ENCODE data around the gene FADS6. TPM values are rescaled to one million over a fixed set of nuclear protein-coding genes. Genes with fewer than 3 reads are reported as not detected.

The FADS6 gene
- total RNA-seq, 4 donors from 2014 or later: not detected

GRCh38 chr17:74875155-74875976, 18.1 kb downstream of the FADS6 start:
- ATAC-seq (ENCODE audit: low FRiP score): no peak
- no peak for TF ChIP-seq CTCF (IDR thresholded peaks at IDR 0.05)
- no peak for DNase-seq (ENCODE audit: low spot score)

- ATAC-seq (ENCODE audit: low FRiP score): no peak
- TF ChIP-seq CTCF (IDR thresholded peaks at IDR 0.05): no peak
- no peak for DNase-seq (ENCODE audit: low spot score)
Measured at GRCh38 chr17:74874615-74875037, 18.8 kb downstream of the FADS6 start.

- ATAC-seq (ENCODE audit: low FRiP score) (no peak), DNase-seq (ENCODE audit: low spot score) (no peak)
- no peak for TF ChIP-seq CTCF (IDR thresholded peaks at IDR 0.05)
Measured at GRCh38 chr17:74873874-74874614, 19.4 kb downstream of the FADS6 start.

GRCh38 chr17:74873037-74873873, 20.2 kb downstream of the FADS6 start:
- ATAC-seq (ENCODE audit: low FRiP score): peak; percentile 97
- DNase-seq (ENCODE audit: low spot score): peak; percentile 100
- TF ChIP-seq CTCF (IDR thresholded peaks at IDR 0.05): no peak

- ATAC-seq (ENCODE audit: low FRiP score): peak; percentile 25
Measured at GRCh38 chr17:74872313-74873036, 21.0 kb downstream of the FADS6 start, which contains the start of gene FDXR. TSS of gene FDXR (minus strand) at chr17:74872994. CDS start at chr17:74872944, 50 bp downstream.

More at GRCh38 chr17:74872313-74873036, 21.0 kb downstream of the FADS6 start, which contains the start of gene FDXR:
- no peak for TF ChIP-seq CTCF (IDR thresholded peaks at IDR 0.05)
- no peak for DNase-seq (ENCODE audit: low spot score)

Data from omental fat pad (tissue), 4 donors.